ENCODE measurements around the gene MYO1D.
"Not testable (repeated sequence)": the region's sequence is repeated elsewhere in the genome, so short reads cannot be mapped to it uniquely, and the experiment has no call there.

MYO1D gene

GRCh38 chr17:32450379-32450778 lies 426.5 kb downstream of the MYO1D start:
- not testable (repeated sequence) for H2BK5ac ChIP-seq (ENCODE audit: low read length); H3K79me1 ChIP-seq (ENCODE audit: low read depth, low read length); H3K14ac ChIP-seq (ENCODE audit: low read length); H3K4ac ChIP-seq (ENCODE audit: low read length); H2BK120ac ChIP-seq (ENCODE audit: low read depth, low read length); H2AK5ac ChIP-seq (ENCODE audit: low read depth, low read length); H3K4me2 ChIP-seq (ENCODE audit: insufficient read depth, low read length, poor library complexity, severe bottlenecking); H3K27ac ChIP-seq (replicated peaks; ENCODE audit: low read length); H4K8ac ChIP-seq (ENCODE audit: low read depth, low read length); H2BK15ac ChIP-seq (ENCODE audit: low read length); H3K18ac ChIP-seq (ENCODE audit: low read length); H2AFZ ChIP-seq (ENCODE audit: low read length); H3K9me3 ChIP-seq (replicated peaks in 1 of 2; ENCODE audit: control insufficient read depth in 2 of 2, insufficient read depth in 1 of 2, low read depth in 1 of 2, low read length in 2 of 2); H3K27me3 ChIP-seq (ENCODE audit: control insufficient read depth in 3 of 3, insufficient read depth in 3 of 3, low read depth in 1 of 3, low read length in 3 of 3); H4K91ac ChIP-seq (ENCODE audit: low read depth, low read length, poor library complexity); H3K9ac ChIP-seq (ENCODE audit: low read depth, low read length, poor library complexity); H3K4me3 ChIP-seq (ENCODE audit: low read length in 2 of 2); DNase-seq (ENCODE audit: low spot score); H2BK12ac ChIP-seq (ENCODE audit: low read length); H3K23ac ChIP-seq (ENCODE audit: low read depth, low read length, poor library complexity)
- WGBS, 2 donors (ENCODE audit: extremely low coverage in 2 of 2, insufficient read length in 2 of 2, insufficient replicate concordance in 1 of 2) = no CpG with 5 or more reads among the region's 6 CpGs
- Histone ChIP-seq H3K36me3 (replicated peaks in 1 of 2; ENCODE audit: control insufficient read depth in 2 of 2, insufficient read depth in 2 of 2, low read length in 2 of 2) (peaks cover 31 to 97% of the 10 kb centered on the region in 2 donors), H3K4me1 (ENCODE audit: control insufficient read depth in 2 of 2, insufficient read depth in 1 of 2, low read depth in 1 of 2, low read length in 2 of 2) (peaks cover 5 to 11% of the 10 kb centered on the region in 2 donors)

- Histone ChIP-seq H3K9ac (ENCODE audit: low read depth, low read length, poor library complexity) (no peak overlapping the region), H3K36me3 (replicated peaks in 1 of 2; ENCODE audit: control insufficient read depth in 2 of 2, insufficient read depth in 2 of 2, low read length in 2 of 2) (peaks cover 28 to 93% of the 10 kb centered on the region in 2 donors), H3K4me1 (ENCODE audit: control insufficient read depth in 2 of 2, insufficient read depth in 1 of 2, low read depth in 1 of 2, low read length in 2 of 2) (peaks cover 5 to 11% of the 10 kb centered on the region in 2 donors)
Measured at GRCh38 chr17:32449963-32450362, 427.0 kb downstream of the MYO1D start.

GRCh38 chr17:32446949-32447348 lies 430.0 kb downstream of the MYO1D start:
- no peak for DNase-seq (ENCODE audit: low spot score)
- H3K27ac ChIP-seq (replicated peaks; ENCODE audit: low read length) = no peak overlapping the region
- H2BK12ac ChIP-seq (ENCODE audit: low read length) = no peak overlapping the region
- H3K4me3 ChIP-seq (ENCODE audit: low read length in 2 of 2) = no peak overlapping the region
- H3K9me3 ChIP-seq (replicated peaks in 1 of 2; ENCODE audit: control insufficient read depth in 2 of 2, insufficient read depth in 1 of 2, low read depth in 1 of 2, low read length in 2 of 2) = peaks cover 5 to 10% of the 10 kb centered on the region in 2 donors
- H3K4me1 ChIP-seq (ENCODE audit: control insufficient read depth in 2 of 2, insufficient read depth in 1 of 2, low read depth in 1 of 2, low read length in 2 of 2) = peaks cover 5 to 11% of the 10 kb centered on the region in 2 donors
- peaks cover 15 to 62% of the 10 kb centered on the region in 2 donors for H3K36me3 ChIP-seq (replicated peaks in 1 of 2; ENCODE audit: control insufficient read depth in 2 of 2, insufficient read depth in 2 of 2, low read length in 2 of 2)
- H3K14ac ChIP-seq (ENCODE audit: low read length) = no peak overlapping the region
- H3K4ac ChIP-seq (ENCODE audit: low read length) = no peak overlapping the region
- no peak overlapping the region for H2AFZ ChIP-seq (ENCODE audit: low read length)
- H3K4me2 ChIP-seq (ENCODE audit: insufficient read depth, low read length, poor library complexity, severe bottlenecking) = no peak overlapping the region
- no peak overlapping the region for H4K8ac ChIP-seq (ENCODE audit: low read depth, low read length)
- H3K27me3 ChIP-seq (ENCODE audit: control insufficient read depth in 3 of 3, insufficient read depth in 3 of 3, low read depth in 1 of 3, low read length in 3 of 3) = no peaks in the 10 kb centered on the region
- no peak overlapping the region for H4K91ac ChIP-seq (ENCODE audit: low read depth, low read length, poor library complexity)
- H3K9ac ChIP-seq (ENCODE audit: low read depth, low read length, poor library complexity) = no peak overlapping the region
- WGBS, 2 donors (ENCODE audit: extremely low coverage in 2 of 2, insufficient read length in 2 of 2, insufficient replicate concordance in 1 of 2) = no CpG with 5 or more reads among the region's 2 CpGs
- H2BK15ac ChIP-seq (ENCODE audit: low read length) = no peak overlapping the region
- no peak overlapping the region for H3K18ac ChIP-seq (ENCODE audit: low read length)
- H2BK5ac ChIP-seq (ENCODE audit: low read length) = no peak overlapping the region
- H3K79me1 ChIP-seq (ENCODE audit: low read depth, low read length) = peaks cover 3% of the 10 kb centered on the region
- H3K23ac ChIP-seq (ENCODE audit: low read depth, low read length, poor library complexity) = no peak overlapping the region
- H2AK5ac ChIP-seq (ENCODE audit: low read depth, low read length) = no peak overlapping the region
- H2BK120ac ChIP-seq (ENCODE audit: low read depth, low read length) = no peak overlapping the region

More at GRCh38 chr17:32449963-32450362, 427.0 kb downstream of the MYO1D start:
- H4K91ac ChIP-seq (ENCODE audit: low read depth, low read length, poor library complexity) = no peak overlapping the region
- H3K4ac ChIP-seq (ENCODE audit: low read length) = no peak overlapping the region
- H2BK120ac ChIP-seq (ENCODE audit: low read depth, low read length) = no peak overlapping the region
- H2BK15ac ChIP-seq (ENCODE audit: low read length) = no peak overlapping the region
- no peaks in the 10 kb centered on the region for H3K9me3 ChIP-seq (replicated peaks in 1 of 2; ENCODE audit: control insufficient read depth in 2 of 2, insufficient read depth in 1 of 2, low read depth in 1 of 2, low read length in 2 of 2)
- WGBS, 2 donors (ENCODE audit: extremely low coverage in 2 of 2, insufficient read length in 2 of 2, insufficient replicate concordance in 1 of 2) = no CpG with 5 or more reads among the region's 5 CpGs
- H2AK5ac ChIP-seq (ENCODE audit: low read depth, low read length) = no peak overlapping the region
- no peak overlapping the region for H3K23ac ChIP-seq (ENCODE audit: low read depth, low read length, poor library complexity)
- no peak overlapping the region for H2BK5ac ChIP-seq (ENCODE audit: low read length)
- H2BK12ac ChIP-seq (ENCODE audit: low read length) = no peak overlapping the region
- no peak overlapping the region for H3K4me3 ChIP-seq (ENCODE audit: low read length in 2 of 2)
- H3K4me2 ChIP-seq (ENCODE audit: insufficient read depth, low read length, poor library complexity, severe bottlenecking) = no peak overlapping the region
- H2AFZ ChIP-seq (ENCODE audit: low read length) = no peak overlapping the region
- H3K27me3 ChIP-seq (ENCODE audit: control insufficient read depth in 3 of 3, insufficient read depth in 3 of 3, low read depth in 1 of 3, low read length in 3 of 3) = no peaks in the 10 kb centered on the region
- H3K14ac ChIP-seq (ENCODE audit: low read length) = no peak overlapping the region
- H3K27ac ChIP-seq (replicated peaks; ENCODE audit: low read length) = no peak overlapping the region
- no peak overlapping the region for H4K8ac ChIP-seq (ENCODE audit: low read depth, low read length)
- no peak for DNase-seq (ENCODE audit: low spot score)
- H3K79me1 ChIP-seq (ENCODE audit: low read depth, low read length) = peaks cover 3% of the 10 kb centered on the region
- no peak overlapping the region for H3K18ac ChIP-seq (ENCODE audit: low read length)

GRCh38 chr17:32445971-32446370 lies 431.0 kb downstream of the MYO1D start:
- Histone ChIP-seq H2BK12ac (ENCODE audit: low read length) (no peak overlapping the region), H3K9me3 (replicated peaks in 1 of 2; ENCODE audit: control insufficient read depth in 2 of 2, insufficient read depth in 1 of 2, low read depth in 1 of 2, low read length in 2 of 2) (peaks cover 5 to 10% of the 10 kb centered on the region in 2 donors), H3K79me1 (ENCODE audit: low read depth, low read length) (no peaks in the 10 kb centered on the region), H3K23ac (ENCODE audit: low read depth, low read length, poor library complexity) (no peak overlapping the region), H2BK15ac (ENCODE audit: low read length) (no peak overlapping the region), H3K27me3 (ENCODE audit: control insufficient read depth in 3 of 3, insufficient read depth in 3 of 3, low read depth in 1 of 3, low read length in 3 of 3) (no peaks in the 10 kb centered on the region), H3K4me3 (ENCODE audit: low read length in 2 of 2) (peak overlapping the region in 1 of 2 donors; percentile 70), H3K4me2 (ENCODE audit: insufficient read depth, low read length, poor library complexity, severe bottlenecking) (no peak overlapping the region), H3K9ac (ENCODE audit: low read depth, low read length, poor library complexity) (no peak overlapping the region), H3K14ac (ENCODE audit: low read length) (no peak overlapping the region), H3K18ac (ENCODE audit: low read length) (no peak overlapping the region), H3K4me1 (ENCODE audit: control insufficient read depth in 2 of 2, insufficient read depth in 1 of 2, low read depth in 1 of 2, low read length in 2 of 2) (peaks cover 5 to 11% of the 10 kb centered on the region in 2 donors), H4K91ac (ENCODE audit: low read depth, low read length, poor library complexity) (no peak overlapping the region), H2AFZ (ENCODE audit: low read length) (no peak overlapping the region), H3K4ac (ENCODE audit: low read length) (no peak overlapping the region), H2BK120ac (ENCODE audit: low read depth, low read length) (no peak overlapping the region), H2BK5ac (ENCODE audit: low read length) (no peak overlapping the region), H4K8ac (ENCODE audit: low read depth, low read length) (no peak overlapping the region), H3K36me3 (replicated peaks in 1 of 2; ENCODE audit: control insufficient read depth in 2 of 2, insufficient read depth in 2 of 2, low read length in 2 of 2) (peaks cover 11 to 53% of the 10 kb centered on the region in 2 donors), H2AK5ac (ENCODE audit: low read depth, low read length) (no peak overlapping the region), H3K27ac (replicated peaks; ENCODE audit: low read length) (no peak overlapping the region)
- no CpG with 5 or more reads among the region's 2 CpGs for WGBS, 2 donors (ENCODE audit: extremely low coverage in 2 of 2, insufficient read length in 2 of 2, insufficient replicate concordance in 1 of 2)
- DNase-seq (ENCODE audit: low spot score) = no peak
